Neural cell (in vitro differentiated cells): ENCODE measurements around the gene TNFAIP1.
A peak's percentile ranks its signal among the peaks of the same experiment; 100 is the strongest.

Source experiments
- CTCF ChIP-seq: fragments of 450-650 bp; IDR thresholded peaks from 2 replicates; pipeline ENCODE4 v1.5.1; 2014; ENCODE audit warnings: antibody characterized with exemption, mild to moderate bottlenecking, moderate library complexity; ENCODE audit not compliant: poor library complexity, severe bottlenecking
- EP300 ChIP-seq: fragments of 450-650 bp; conservative IDR thresholded peaks from 2 replicates; pipeline ENCODE4 v1.6.1; 2014; ENCODE audit warnings: antibody characterized with exemption, mild to moderate bottlenecking, moderate library complexity; ENCODE audit not compliant: poor library complexity, severe bottlenecking
- EZH2 ChIP-seq: fragments of 200-600, 300-800 bp; shearing (Covaris generic), sonication (generic); IDR thresholded peaks from 2 replicates; pipeline ENCODE4 v1.6.1; 2014; ENCODE audit warnings: antibody characterized with exemption, low read length, borderline replicate concordance, mild to moderate bottlenecking; ENCODE audit not compliant: insufficient read depth, poor library complexity, severe bottlenecking
- MXI1 ChIP-seq: fragments of 450-650 bp; conservative IDR thresholded peaks from 2 replicates; pipeline ENCODE4 v1.6.1; 2014; ENCODE audit warnings: antibody characterized with exemption, mild to moderate bottlenecking; ENCODE audit not compliant: poor library complexity, severe bottlenecking
- POLR2AphosphoS5 ChIP-seq: IDR thresholded peaks from 2 replicates; pipeline ENCODE4 v1.6.1; 2012
- RAD21 ChIP-seq: fragments of 450-650 bp; conservative IDR thresholded peaks from 2 replicates; pipeline ENCODE4 v1.6.1; 2014; ENCODE audit warnings: antibody characterized with exemption, mild to moderate bottlenecking, moderate library complexity
- REST ChIP-seq: IDR thresholded peaks from 2 replicates; pipeline ENCODE4 v1.6.1; 2012; ENCODE audit warnings: borderline replicate concordance
- SMC3 ChIP-seq: fragments of 450-650 bp; conservative IDR thresholded peaks from 2 replicates; pipeline ENCODE4 v1.6.1; 2014; ENCODE audit warnings: antibody characterized with exemption, mild to moderate bottlenecking, moderate library complexity; ENCODE audit not compliant: poor library complexity
- TAF1 ChIP-seq: IDR thresholded peaks from 2 replicates; pipeline ENCODE4 v1.6.1; 2012; ENCODE audit warnings: low read depth

DNA sequence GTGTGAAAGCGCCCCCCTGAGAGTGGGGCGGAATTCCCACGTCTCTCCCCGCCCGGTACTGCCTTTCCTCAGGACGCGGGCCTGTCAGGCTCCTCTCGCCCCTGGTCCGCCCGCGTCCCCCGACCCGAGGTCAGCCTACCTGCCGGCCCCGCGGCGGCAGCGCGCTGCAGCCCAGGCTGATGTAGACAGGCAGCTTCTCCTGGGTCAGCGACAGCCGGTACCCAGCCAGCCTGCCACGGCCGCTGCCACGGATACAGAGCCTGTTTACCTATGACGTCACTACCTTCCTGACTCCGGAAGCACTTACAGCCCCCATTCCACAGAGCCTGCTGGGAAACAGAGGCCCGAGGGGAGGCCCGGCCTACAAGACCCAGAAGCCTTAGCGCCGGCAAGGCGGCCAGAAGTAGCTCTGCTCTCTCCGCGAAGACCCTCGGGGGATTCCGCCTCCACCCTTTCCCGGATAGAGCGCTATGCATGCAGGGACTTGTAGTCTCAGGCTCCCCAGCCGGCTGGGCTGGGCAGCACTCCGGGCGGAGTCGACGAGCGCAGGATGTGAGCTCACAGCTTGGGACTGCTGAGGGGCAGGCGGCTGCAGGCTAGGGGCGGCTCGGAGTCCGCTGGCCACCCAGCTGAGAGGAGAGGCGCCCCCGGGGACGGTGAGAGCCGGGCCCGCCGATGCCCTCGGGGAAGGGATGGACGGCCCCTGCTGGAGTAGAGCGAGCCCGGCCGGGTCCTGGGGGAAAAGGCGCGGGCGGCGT is at the start of gene TNFAIP1, which contains the start of gene IFT20:
- TF ChIP-seq TAF1 (no peak), CTCF (peak; percentile 52), EZH2 (no peak), EP300 (peak; percentile 72), POLR2AphosphoS5 (peak; percentile 84), RAD21 (peak; percentile 63), MXI1 (peak; percentile 93), REST (no peak), SMC3 (peak; percentile 57)
